Jurkat, Clone E6-1 (cell line): ENCODE results near the gene PCDHGB1.

Experiments
- DNase-seq: peaks from one replicate; pipeline ENCODE4 v3.0.0-alpha.2; 2011; ENCODE audit warnings: low read depth, low spot score
- H3K4me3 ChIP-seq: 2 replicates; pipeline ENCODE4 v1.5.1; 2011; ENCODE audit warnings: mild to moderate bottlenecking, low read length, control low read depth, moderate library complexity

PCDHGB1 gene

DNA sequence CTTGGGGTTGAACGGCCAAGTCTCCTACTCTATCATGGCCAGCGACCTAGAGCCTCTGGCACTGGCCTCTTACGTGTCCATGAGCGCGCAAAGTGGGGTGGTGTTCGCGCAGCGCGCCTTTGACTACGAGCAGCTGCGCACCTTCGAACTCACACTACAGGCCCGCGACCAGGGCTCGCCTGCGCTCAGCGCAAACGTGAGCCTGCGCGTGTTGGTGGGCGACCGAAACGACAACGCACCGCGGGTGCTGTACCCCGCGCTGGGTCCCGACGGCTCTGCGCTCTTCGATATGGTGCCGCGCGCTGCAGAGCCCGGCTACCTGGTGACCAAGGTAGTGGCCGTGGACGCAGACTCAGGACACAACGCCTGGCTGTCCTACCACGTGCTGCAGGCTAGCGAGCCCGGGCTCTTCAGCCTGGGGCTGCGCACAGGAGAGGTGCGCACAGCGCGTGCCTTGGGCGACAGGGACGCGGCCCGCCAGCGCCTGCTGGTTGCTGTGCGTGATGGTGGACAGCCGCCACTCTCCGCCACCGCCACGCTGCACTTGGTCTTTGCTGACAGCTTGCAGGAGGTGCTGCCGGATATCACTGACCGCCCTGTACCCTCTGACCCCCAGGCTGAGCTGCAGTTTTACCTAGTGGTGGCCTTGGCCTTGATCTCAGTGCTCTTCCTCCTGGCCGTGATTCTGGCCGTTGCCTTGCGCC, 49.8 kb downstream of the PCDHGB1 start:
- DNase-seq, result no peak
- H3K4me3 ChIP-seq, result no peak overlapping the region
